WERI-Rb-1 (cell line): ENCODE data around the gene ZNF749.
A peak's percentile ranks its signal among the peaks of the same experiment; 100 is the strongest.
"Not testable (repeated sequence)": the region's sequence is repeated elsewhere in the genome, so short reads cannot be mapped to it uniquely, and the experiment has no call there.

Experiments
- DNase-seq: peaks from one replicate; pipeline ENCODE4 v3.0.0-alpha.2; 2020
- H3K27ac ChIP-seq: fragments of 250-450 bp; sonication (Bioruptor Pico); 2 replicates; pipeline ENCODE4 v1.5.1; 2020; ENCODE audit warnings: mild to moderate bottlenecking, moderate library complexity
- H3K27me3 ChIP-seq: fragments of 250-450 bp; sonication (Bioruptor Pico); 2 replicates; pipeline ENCODE4 v1.5.1; 2021; ENCODE audit warnings: mild to moderate bottlenecking, low read depth, moderate library complexity; ENCODE audit not compliant: insufficient read depth, severe bottlenecking
- H3K36me3 ChIP-seq: fragments of 250-450 bp; sonication (Bioruptor Pico); 2 replicates; pipeline ENCODE4 v1.5.1; 2020; ENCODE audit warnings: mild to moderate bottlenecking, moderate library complexity
- H3K4me3 ChIP-seq: 2 replicates; pipeline ENCODE4 v1.5.1; 2011; ENCODE audit warnings: low read depth, mild to moderate bottlenecking, control low read depth, low read length
- H3K9me3 ChIP-seq: fragments of 250-450 bp; sonication (Bioruptor Pico); 2 replicates; pipeline ENCODE4 v1.5.1; 2021; ENCODE audit warnings: mild to moderate bottlenecking, moderate library complexity; ENCODE audit not compliant: severe bottlenecking
- TF ChIP-seq, protein P1 (sequence below): IDR thresholded peaks from 2 replicates; pipeline ENCODE4 v1.5.1; 2011; ENCODE audit warnings: low read depth, mild to moderate bottlenecking, control low read depth, inconsistent platforms, low read length

ZNF749 gene

DNA sequence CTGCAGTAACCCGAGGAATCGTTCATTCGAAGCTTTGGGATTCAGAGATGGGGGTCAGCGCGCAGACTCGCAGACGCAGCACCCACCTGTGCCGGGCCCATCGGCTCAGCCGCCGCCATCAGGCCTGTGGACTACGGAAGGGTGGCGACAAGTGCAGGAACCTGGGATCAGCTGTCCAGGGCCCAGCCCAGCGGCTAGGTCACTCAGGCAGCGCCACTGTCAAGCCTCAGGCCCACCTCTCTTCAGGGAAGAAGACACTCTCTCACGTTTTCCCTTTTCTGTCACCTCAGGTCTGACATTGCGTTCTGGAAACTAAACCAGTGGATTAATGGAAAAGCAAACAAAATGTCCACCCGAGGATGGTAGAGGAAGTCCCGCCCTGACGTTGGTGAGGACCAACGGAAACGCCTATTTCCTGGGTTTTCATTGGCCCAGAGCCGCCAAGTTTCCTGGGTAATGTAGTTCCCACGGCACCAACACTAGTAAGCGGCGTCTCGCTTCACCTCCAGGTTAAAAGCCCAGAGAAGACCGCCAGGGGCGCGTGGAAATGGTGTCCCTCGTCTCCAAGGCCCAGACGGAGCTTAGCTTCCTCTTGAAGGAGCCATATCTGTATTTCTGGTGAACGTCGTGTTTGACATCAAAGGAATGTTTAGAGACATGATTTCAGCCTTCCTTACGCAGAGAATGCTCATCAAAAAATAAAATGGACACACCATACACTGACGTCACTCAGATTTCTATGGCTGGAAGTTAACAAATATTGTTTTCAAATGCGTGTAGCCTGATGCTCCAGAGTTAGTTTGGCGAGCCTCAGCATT, 42.3 kb downstream of the ZNF749 start, which contains the start of gene ZNF772:
Gene ZNF772, minus strand, starts transcription at position 376 of the 818 bp plus-strand sequence. Its CDS starts 257 bp downstream, at position 119.
- peak; percentile 94 for DNase-seq
- Histone ChIP-seq H3K27ac (peak within 1 kb of the TSS; percentile 93), H3K4me3 (peak within 1 kb of the TSS; percentile 94), H3K9me3 (peaks cover 24% of the 10 kb centered on the region), H3K27me3 (no peaks in the 10 kb centered on the region), H3K36me3 (peaks cover 46% of the 10 kb centered on the region)
- TF ChIP-seq, protein P1, sequence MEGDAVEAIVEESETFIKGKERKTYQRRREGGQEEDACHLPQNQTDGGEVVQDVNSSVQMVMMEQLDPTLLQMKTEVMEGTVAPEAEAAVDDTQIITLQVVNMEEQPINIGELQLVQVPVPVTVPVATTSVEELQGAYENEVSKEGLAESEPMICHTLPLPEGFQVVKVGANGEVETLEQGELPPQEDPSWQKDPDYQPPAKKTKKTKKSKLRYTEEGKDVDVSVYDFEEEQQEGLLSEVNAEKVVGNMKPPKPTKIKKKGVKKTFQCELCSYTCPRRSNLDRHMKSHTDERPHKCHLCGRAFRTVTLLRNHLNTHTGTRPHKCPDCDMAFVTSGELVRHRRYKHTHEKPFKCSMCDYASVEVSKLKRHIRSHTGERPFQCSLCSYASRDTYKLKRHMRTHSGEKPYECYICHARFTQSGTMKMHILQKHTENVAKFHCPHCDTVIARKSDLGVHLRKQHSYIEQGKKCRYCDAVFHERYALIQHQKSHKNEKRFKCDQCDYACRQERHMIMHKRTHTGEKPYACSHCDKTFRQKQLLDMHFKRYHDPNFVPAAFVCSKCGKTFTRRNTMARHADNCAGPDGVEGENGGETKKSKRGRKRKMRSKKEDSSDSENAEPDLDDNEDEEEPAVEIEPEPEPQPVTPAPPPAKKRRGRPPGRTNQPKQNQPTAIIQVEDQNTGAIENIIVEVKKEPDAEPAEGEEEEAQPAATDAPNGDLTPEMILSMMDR: peak; percentile 44

DNA sequence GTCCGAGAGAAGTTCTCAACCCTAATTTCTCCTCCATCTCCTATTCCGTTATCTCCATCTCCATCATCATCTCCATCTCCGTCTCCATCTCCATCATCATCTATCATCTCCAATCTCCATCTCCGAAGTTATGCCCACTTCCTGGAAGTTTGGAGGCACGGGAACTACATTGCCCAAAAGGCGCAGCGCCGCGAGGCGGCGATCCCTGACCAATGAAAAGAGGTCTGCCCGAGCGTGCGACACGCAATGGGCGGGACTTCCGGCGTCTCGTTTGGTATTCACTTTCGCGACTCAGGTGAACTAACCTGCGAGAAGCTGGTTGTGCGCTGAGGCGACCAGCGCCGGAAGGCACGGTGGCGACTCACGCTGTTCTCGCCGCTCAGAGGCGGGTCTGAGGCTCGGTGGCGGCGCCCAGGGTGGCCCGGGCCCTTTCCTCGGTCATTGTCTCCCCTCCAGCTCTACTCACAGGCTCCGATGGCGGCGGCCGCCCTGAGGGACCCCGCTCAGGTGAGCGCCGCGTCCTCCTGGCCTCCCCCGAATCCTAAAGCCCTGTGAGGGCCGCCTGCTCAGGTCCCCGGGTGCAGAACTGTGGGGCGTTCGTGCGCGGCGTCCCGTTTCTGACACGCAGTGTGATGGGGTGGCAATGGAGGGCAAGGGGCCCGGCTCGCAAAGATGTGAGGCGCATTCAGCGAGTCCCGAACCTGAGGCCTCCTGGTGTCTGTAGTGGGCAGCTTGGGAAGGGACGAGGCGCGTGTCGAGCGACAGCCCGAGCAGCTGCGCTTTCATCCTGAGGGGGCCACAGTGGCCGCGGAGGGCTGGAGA, 52.6 kb downstream of the ZNF749 start, which contains the start of gene ZNF419:
Gene ZNF419, plus strand, starts transcription at position 274 of the 822 bp plus-strand sequence. Its CDS starts 201 bp downstream, at position 475.
- H3K27ac ChIP-seq: peak within 1 kb of the TSS; percentile 66
- not testable (repeated sequence) for H3K27me3 ChIP-seq
- H3K4me3 ChIP-seq: peak within 1 kb of the TSS; percentile 90

DNA sequence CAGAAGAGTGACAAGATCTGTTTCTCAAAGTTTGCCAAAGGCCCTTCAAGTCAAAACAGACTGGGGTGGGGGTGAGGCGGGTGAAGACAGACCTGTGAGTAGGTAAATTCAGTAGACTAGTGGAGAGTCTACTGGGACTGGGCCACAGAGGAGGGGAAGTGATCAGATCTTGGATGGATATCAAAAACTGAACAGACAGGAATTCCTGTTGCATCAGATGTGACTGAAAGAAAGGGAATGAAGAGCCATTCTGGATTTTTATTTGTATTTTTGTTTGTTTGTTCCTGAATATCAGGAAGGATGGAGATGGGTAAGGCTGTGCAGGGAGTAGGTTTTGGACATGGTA, 53.1 kb downstream of the ZNF749 start:
- H3K27me3 ChIP-seq, H3K36me3 ChIP-seq, H3K4me3 ChIP-seq, H3K9me3 ChIP-seq, H3K27ac ChIP-seq, DNase-seq: not testable (repeated sequence)

More for the DNA sequence above, 52.6 kb downstream of the ZNF749 start, which contains the start of gene ZNF419:
- not testable (repeated sequence) for H3K9me3 ChIP-seq, H3K36me3 ChIP-seq
- peak; percentile 92 for DNase-seq
